CD4-positive, alpha-beta memory T cell (primary cell): Measurements from ENCODE around the gene UFSP2. TPM values are rescaled to one million over a fixed set of nuclear protein-coding genes. Genes with fewer than 3 reads are reported as not detected.

Source experiments
- CTCF ChIA-PET: fragments of 350-600 bp; sonication (Branson Sonifier 250); formaldehyde crosslinking; loops from one replicate; lab custom pipeline; 2021; ENCODE audit warnings: inconsistent platforms; ENCODE audit not compliant: partially characterized antibody; lab: Charles Lee
- POLR2A ChIA-PET: fragments of 350-600 bp; sonication (Branson Sonifier 250); formaldehyde crosslinking; loops from one replicate; lab custom pipeline; 2021; ENCODE audit not compliant: partially characterized antibody; lab: Charles Lee
- DNase-seq, 5 donors: peaks; one replicate each; pipeline versions ENCODE4 v3.0.0 to v3.0.0-alpha.2; 2020 to 2022; ENCODE audit warnings: mixed read lengths in 1 of 5
- H3K27ac ChIP-seq: one replicate; pipeline ENCODE4 v1.7.0; 2013; ENCODE audit warnings: low read depth, low read length
- H3K27me3 ChIP-seq: 2 replicates; pipeline ENCODE4 v1.7.0; 2013; ENCODE audit warnings: mild to moderate bottlenecking, low read length, moderate library complexity; ENCODE audit not compliant: insufficient read depth
- H3K36me3 ChIP-seq: 2 replicates; pipeline ENCODE4 v1.7.0; 2013; ENCODE audit warnings: mild to moderate bottlenecking, low read length, moderate library complexity; ENCODE audit not compliant: insufficient read depth
- H3K4me1 ChIP-seq: 2 replicates; pipeline ENCODE4 v1.7.0; 2013; ENCODE audit warnings: mild to moderate bottlenecking, low read length, moderate library complexity; ENCODE audit not compliant: insufficient read depth
- H3K4me3 ChIP-seq, 2 donors: one replicate each; pipeline ENCODE4 v1.7.0; 2013; ENCODE audit warnings: low read length in 2 of 2, mild to moderate bottlenecking in 1 of 2
- H3K9me3 ChIP-seq, 2 donors: one replicate each; pipeline ENCODE4 v1.7.0; 2013; ENCODE audit warnings: low read length in 2 of 2, control low read depth in 1 of 2; ENCODE audit not compliant: control insufficient read depth in 1 of 2
- H3K27ac Mint-ChIP-seq, 7 donors: one replicate each; pipeline ENCODE4 v1.8.0; 2020 to 2021; ENCODE audit warnings: mixed read lengths in 7 of 7, mild to moderate bottlenecking in 6 of 7, inconsistent platforms in 3 of 7, moderate library complexity in 3 of 7
- H3K27me3 Mint-ChIP-seq, 2 donors: one replicate each; pipeline ENCODE4 v1.8.0; 2020 to 2021; ENCODE audit warnings: mixed read lengths in 2 of 2
- H3K36me3 Mint-ChIP-seq, 2 donors: one replicate each; pipeline ENCODE4 v1.8.0; 2020 to 2021; ENCODE audit warnings: mixed read lengths in 2 of 2, inconsistent platforms in 1 of 2, mild to moderate bottlenecking in 1 of 2
- H3K4me1 Mint-ChIP-seq, 4 donors: one replicate each; pipeline ENCODE4 v1.8.0; 2020 to 2021; ENCODE audit warnings: mixed read lengths in 4 of 4, mild to moderate bottlenecking in 1 of 4
- H3K4me3 Mint-ChIP-seq, 8 donors: one replicate each; pipeline ENCODE4 v1.8.0; 2020 to 2021; ENCODE audit warnings: mixed read lengths in 8 of 8, mild to moderate bottlenecking in 7 of 8, moderate library complexity in 6 of 8, inconsistent platforms in 3 of 8
- H3K9me3 Mint-ChIP-seq, 8 donors: one replicate each; pipeline ENCODE4 v1.8.0; 2020 to 2021; ENCODE audit warnings: mixed read lengths in 8 of 8, mild to moderate bottlenecking in 5 of 8, inconsistent platforms in 3 of 8, moderate library complexity in 1 of 8
- intact Hi-C: fragments of 100-400 bp; cut with micrococcal nuclease; formaldehyde crosslinking; loops from one replicate; pipeline ENCODE4 v1.15.1; 2023
- polyA plus RNA-seq, 2 donors: library from polyadenylated mRNA; unstranded; fragments of 300-500 nt; fragmentation: Illumina TruSeq; gene quantifications; one replicate each; pipeline ENCODE4 v1.2.3, GENCODE V29; 2021
- total RNA-seq, 2 experiments: library from RNA; stranded (reverse); gene quantifications; one replicate each; pipeline ENCODE4 v1.2.3, GENCODE V29; 2021

Gene UFSP2
- total and polyA plus RNA-seq, 4 experiments from 2014 or later, result 30.1 to 53.8 (median 37.0) TPM

- Mint-ChIP-seq H3K4me1 (peaks cover 6 to 17% (median 10%) of the 10 kb centered on the region in 4 donors), H3K36me3 (no peaks in the 10 kb centered on the region), H3K4me3 (no peak overlapping the region), H3K9me3 (peaks cover 0 to 1% (median 0%) of the 10 kb centered on the region in 8 donors), H3K27me3 (peaks cover 0 to under 1% of the 10 kb centered on the region in 2 donors), H3K27ac (peak overlapping the region in 5 of 7 donors; percentile 8 to 69 (median 48))
- Histone ChIP-seq H3K27ac (no peak overlapping the region), H3K9me3 (no peaks in the 10 kb centered on the region), H3K4me1 (peaks cover 16% of the 10 kb centered on the region), H3K4me3 (no peak overlapping the region), H3K27me3 (no peaks in the 10 kb centered on the region), H3K36me3 (no peaks in the 10 kb centered on the region)
- ChIA-PET POLR2A (interaction anchor here (1.1 to 1.9 kb wide), 3 partner anchors 43 to 327 kb away, joined by 3 to 5 read pairs (median 4); partner anchors contain the start of genes SLC25A4 and UFSP2), CTCF (interaction anchor here (1.0 to 2.2 kb wide), 3 partner anchors 39 to 128 kb away, joined by 3 to 6 read pairs (median 3); partner anchors contain the start of gene UFSP2)
- DNase-seq, result peak in 1 of 5 donors; percentile 1
- intact Hi-C loops, result loop anchor here (2.0 to 10.0 kb wide), 5 partner anchors 642 to 1965 kb away; partner anchors contain the start of genes ACSL1, CENPU and ING2
Measured at GRCh38 chr4:185469580-185470154, 43.9 kb upstream of the UFSP2 start.

DNA sequence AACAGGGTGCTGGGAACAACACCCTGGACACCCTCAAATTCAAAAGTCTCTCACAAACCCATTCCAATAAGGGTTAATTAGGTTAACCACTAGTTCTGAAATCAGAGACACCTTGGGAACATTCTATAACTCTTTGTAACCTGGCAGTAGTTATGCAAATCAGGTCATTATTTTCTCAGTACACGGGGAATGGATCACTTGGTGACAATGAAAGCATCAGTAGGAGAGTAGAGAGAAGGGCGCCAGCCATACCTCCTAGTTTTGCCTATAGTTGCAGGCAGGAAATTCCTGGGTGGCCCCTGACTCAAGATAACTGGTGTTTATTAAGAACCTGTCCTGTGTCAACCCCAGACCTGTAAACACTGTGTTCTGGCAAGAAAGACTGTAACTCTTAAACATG lies 43.2 kb upstream of the UFSP2 start:
- peaks cover 0 to 1% (median 0%) of the 10 kb centered on the region in 8 donors for H3K9me3 Mint-ChIP-seq
- H3K27me3 ChIP-seq, result no peaks in the 10 kb centered on the region
- POLR2A ChIA-PET, result interaction anchor here (1.2 kb wide), 1 partner anchor 326 kb away, joined by 3 read pairs; the partner anchor contains the start of gene SLC25A4
- H3K27me3 Mint-ChIP-seq, result no peaks in the 10 kb centered on the region
- H3K4me3 Mint-ChIP-seq, result peak overlapping the region in 1 of 8 donors; percentile 12
- no peaks in the 10 kb centered on the region for H3K9me3 ChIP-seq
- no peak overlapping the region for H3K4me3 ChIP-seq
- intact Hi-C loops, result no loop called here
- DNase-seq, result no peak
- H3K36me3 Mint-ChIP-seq, result no peaks in the 10 kb centered on the region
- no peaks in the 10 kb centered on the region for H3K36me3 ChIP-seq
- CTCF ChIA-PET, result interaction anchor here (2.2 kb wide), 1 partner anchor 43 kb away, joined by 6 read pairs; the partner anchor contains the start of gene UFSP2
- H3K27ac ChIP-seq, result no peak overlapping the region
- H3K27ac Mint-ChIP-seq, result no peak overlapping the region
- H3K4me1 ChIP-seq, result peaks cover 16% of the 10 kb centered on the region
- peaks cover 6 to 17% (median 10%) of the 10 kb centered on the region in 4 donors for H3K4me1 Mint-ChIP-seq

- Mint-ChIP-seq H3K27ac (no peak overlapping the region), H3K36me3 (no peaks in the 10 kb centered on the region), H3K9me3 (peaks cover 0 to 1% (median 0%) of the 10 kb centered on the region in 8 donors), H3K4me3 (no peak overlapping the region), H3K27me3 (no peaks in the 10 kb centered on the region), H3K4me1 (peaks cover 6 to 17% (median 10%) of the 10 kb centered on the region in 4 donors)
- H3K4me3 ChIP-seq, result no peak overlapping the region
- CTCF ChIA-PET, result interaction anchor here (0.7 to 2.2 kb wide), 3 partner anchors 21 to 131 kb away, joined by 3 to 6 read pairs (median 4); partner anchors contain the start of gene UFSP2
- H3K27ac ChIP-seq, result no peak overlapping the region
- no peaks in the 10 kb centered on the region for H3K36me3 ChIP-seq
- DNase-seq, result no peak
- peaks cover 16% of the 10 kb centered on the region for H3K4me1 ChIP-seq
- intact Hi-C loops, result no loop called here
- H3K9me3 ChIP-seq, result no peaks in the 10 kb centered on the region
- no peaks in the 10 kb centered on the region for H3K27me3 ChIP-seq
- POLR2A ChIA-PET, result no interaction called here
Measured at GRCh38 chr4:185467991-185468390, 42.2 kb upstream of the UFSP2 start.

DNA sequence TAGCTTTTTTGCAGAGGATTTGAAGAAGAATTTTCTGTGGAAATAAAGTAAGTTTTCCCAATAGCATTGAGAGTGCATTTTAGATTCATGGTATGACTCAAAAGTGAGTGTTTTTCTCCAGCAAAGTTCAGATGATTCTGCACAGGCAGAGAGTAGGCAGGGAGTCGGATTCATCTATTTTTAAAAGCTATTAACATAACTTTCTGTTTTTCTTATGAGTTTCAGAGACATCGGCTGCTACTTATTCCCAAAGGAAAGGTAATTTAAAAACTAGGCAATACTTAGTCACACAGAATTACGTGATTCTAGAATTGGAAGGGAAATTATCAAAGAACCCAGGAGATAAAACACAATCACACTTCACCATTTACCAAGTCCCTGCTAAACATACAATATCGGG lies 41.3 kb upstream of the UFSP2 start:
- CTCF ChIA-PET, result interaction anchor here (0.5 to 1.4 kb wide), 4 partner anchors 13 to 461 kb away, joined by 3 to 4 read pairs (median 4); partner anchors contain the start of gene UFSP2

GRCh38 chr4:185465707-185466106 lies 39.9 kb upstream of the UFSP2 start:
- no peaks in the 10 kb centered on the region for H3K36me3 ChIP-seq
- no peak overlapping the region for H3K4me3 ChIP-seq
- ChIA-PET CTCF (no interaction called here), POLR2A (no interaction called here)
- H3K27ac ChIP-seq, result no peak overlapping the region
- H3K4me3 Mint-ChIP-seq, result no peak overlapping the region
- peaks cover 8% of the 10 kb centered on the region for H3K4me1 ChIP-seq
- peaks cover 0 to 2% of the 10 kb centered on the region in 2 donors for H3K27me3 Mint-ChIP-seq
- no peak for DNase-seq
- intact Hi-C loops, result no loop called here
- no peaks in the 10 kb centered on the region for H3K27me3 ChIP-seq
- H3K27ac Mint-ChIP-seq, result no peak overlapping the region
- H3K9me3 Mint-ChIP-seq, result peaks cover 0 to under 1% (median 0%) of the 10 kb centered on the region in 8 donors
- H3K36me3 Mint-ChIP-seq, result no peaks in the 10 kb centered on the region
- no peaks in the 10 kb centered on the region for H3K9me3 ChIP-seq
- peaks cover 4 to 12% (median 8%) of the 10 kb centered on the region in 4 donors for H3K4me1 Mint-ChIP-seq

More for the DNA sequence above, 41.3 kb upstream of the UFSP2 start:
- peaks cover 13% of the 10 kb centered on the region for H3K4me1 ChIP-seq
- Mint-ChIP-seq H3K9me3 (peaks cover 0 to 1% (median 0%) of the 10 kb centered on the region in 8 donors), H3K27ac (no peak overlapping the region), H3K4me3 (no peak overlapping the region), H3K36me3 (no peaks in the 10 kb centered on the region), H3K27me3 (no peaks in the 10 kb centered on the region), H3K4me1 (peaks cover 6 to 17% (median 10%) of the 10 kb centered on the region in 4 donors)
- POLR2A ChIA-PET, result no interaction called here
- no peak for DNase-seq
- H3K27me3 ChIP-seq, result no peaks in the 10 kb centered on the region
- no peaks in the 10 kb centered on the region for H3K9me3 ChIP-seq
- intact Hi-C loops, result no loop called here
- no peaks in the 10 kb centered on the region for H3K36me3 ChIP-seq
- H3K27ac ChIP-seq, result no peak overlapping the region
- no peak overlapping the region for H3K4me3 ChIP-seq

DNA sequence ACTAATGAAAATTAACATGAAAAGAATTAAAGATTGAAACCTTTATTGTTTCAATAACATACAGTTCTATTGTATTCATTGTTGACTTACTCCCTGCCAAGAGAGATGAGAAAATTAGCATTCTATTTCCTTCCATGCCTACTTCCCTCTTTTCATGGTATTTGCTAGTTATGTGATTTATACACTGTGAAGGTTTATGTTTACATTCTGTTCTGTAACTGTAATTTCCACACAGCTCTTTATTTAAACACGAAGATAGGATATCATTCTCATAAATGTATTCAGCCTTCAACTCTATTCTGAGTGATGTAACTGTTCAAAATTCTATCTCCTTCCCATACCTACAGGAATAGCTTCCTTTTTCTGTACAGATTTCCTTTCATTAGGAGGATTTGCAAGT lies 39.1 kb upstream of the UFSP2 start:
- no peaks in the 10 kb centered on the region for H3K36me3 ChIP-seq
- Mint-ChIP-seq H3K36me3 (no peaks in the 10 kb centered on the region), H3K9me3 (no peaks in the 10 kb centered on the region), H3K27me3 (peaks cover 5 to 7% of the 10 kb centered on the region in 2 donors), H3K4me3 (no peak overlapping the region), H3K27ac (no peak overlapping the region), H3K4me1 (peaks cover 0 to 6% (median 2%) of the 10 kb centered on the region in 4 donors)
- no peaks in the 10 kb centered on the region for H3K4me1 ChIP-seq
- intact Hi-C loops, result no loop called here
- H3K4me3 ChIP-seq, result no peak overlapping the region
- POLR2A ChIA-PET, result interaction anchor here (0.9 kb wide), 1 partner anchor 68 kb away, joined by 3 read pairs; the partner anchor contains the start of gene ANKRD37
- H3K9me3 ChIP-seq, result no peaks in the 10 kb centered on the region
- no peaks in the 10 kb centered on the region for H3K27me3 ChIP-seq
- no peak overlapping the region for H3K27ac ChIP-seq
- CTCF ChIA-PET, result no interaction called here
- DNase-seq, result no peak

GRCh38 chr4:185464183-185464582 lies 38.4 kb upstream of the UFSP2 start:
- intact Hi-C loops, result no loop called here
- Mint-ChIP-seq H3K4me3 (no peak overlapping the region), H3K27ac (no peak overlapping the region)

More at GRCh38 chr4:185464183-185464582, 38.4 kb upstream of the UFSP2 start:
- Histone ChIP-seq H3K27ac (no peak overlapping the region), H3K4me3 (no peak overlapping the region), H3K27me3 (no peaks in the 10 kb centered on the region), H3K36me3 (no peaks in the 10 kb centered on the region), H3K4me1 (no peaks in the 10 kb centered on the region), H3K9me3 (no peaks in the 10 kb centered on the region)
- POLR2A ChIA-PET, result interaction anchor here (0.9 kb wide), 1 partner anchor 67 kb away, joined by 3 read pairs; the partner anchor contains the start of gene ANKRD37
- Mint-ChIP-seq H3K27me3 (peaks cover 5 to 7% of the 10 kb centered on the region in 2 donors), H3K36me3 (no peaks in the 10 kb centered on the region), H3K4me1 (no peaks in the 10 kb centered on the region), H3K9me3 (no peaks in the 10 kb centered on the region)
- DNase-seq, result no peak
- CTCF ChIA-PET, result no interaction called here
